K562 (cell line): ENCODE data around the gene FOXJ3. TPM values are rescaled to one million over a fixed set of nuclear protein-coding genes. Genes with fewer than 3 reads are reported as not detected.

Experiments
- ATAC-seq: fragments of 200-7000 bp; cut with Tn5 transposase; 3 replicates; pipeline ENCODE4 v1.9.1; 2020; ENCODE audit warnings: moderate library complexity
- BruUV-seq: library from RNA; stranded (reverse); fragments of 400-500 nt; replicated peaks from 2 replicates; lab custom pipeline; 2021; lab: Mats Ljungman, UMichigan
- CTCF ChIA-PET: fragments of 300-600 bp; formaldehyde crosslinking; extraction: SDS; loops from one replicate; lab custom pipeline; 2021; ENCODE audit warnings: low intra/inter-chr PET ratio; lab: Yijun Ruan, JAX
- POLR2A ChIA-PET: fragments of 300-600, 350-650 bp; sonication (Branson Sonifier 250); formaldehyde crosslinking; extraction: SDS; loops from one replicate; lab custom pipeline; 2021; ENCODE audit warnings: antibody characterized with exemption, inconsistent platforms; lab: Yijun Ruan, JAX
- DNase-seq, 4 experiments: peaks; one replicate each; pipeline versions ENCODE4 v3.0.0 to v3.0.0-alpha.2; 2011 to 2018; ENCODE audit warnings: low spot score in 3 of 4, mixed read lengths in 3 of 4; ENCODE audit errors: extremely low read depth in 1 of 4
- FAIRE-seq: peaks from 2 replicates; lab custom pipeline; 2011; peaks lifted over from hg19 to GRCh38; lab: Jason Lieb, UNC
- H2AFZ ChIP-seq: 2 replicates; pipeline ENCODE4 v1.6.0; 2011; ENCODE audit warnings: low read depth, low read length, control low read depth, inconsistent platforms
- H3K27ac ChIP-seq: fragments of 200-600 bp; 3 replicates; pipeline ENCODE4 v1.8.0; 2011; ENCODE audit warnings: low read depth, mild to moderate bottlenecking, control low read depth, inconsistent platforms, low read length, moderate library complexity, mixed read lengths; ENCODE audit errors: extremely low read depth
- H3K27me3 ChIP-seq, 2 experiments: fragments of 300-600 bp in 1 of 2; 2 replicates in 1 of 2; 3 replicates in 1 of 2; pipeline versions ENCODE4 v1.6.0 to v1.8.0; 2011; ENCODE audit warnings: inconsistent platforms in 2 of 2, low read length in 2 of 2, mild to moderate bottlenecking in 1 of 2, mixed read lengths in 1 of 2, moderate library complexity in 1 of 2; ENCODE audit not compliant: control insufficient read depth in 2 of 2, insufficient read depth in 2 of 2
- H3K36me3 ChIP-seq: fragments of 300-600 bp; 3 replicates; pipeline ENCODE4 v1.8.0; 2011; ENCODE audit warnings: mild to moderate bottlenecking, low read length, inconsistent platforms; ENCODE audit not compliant: control insufficient read depth, insufficient read depth
- H3K4me1 ChIP-seq, 2 experiments: fragments of 200-600 bp in 1 of 2; replicated peaks in 1 of 2; 2 replicates in 1 of 2; 3 replicates in 1 of 2; pipeline versions ENCODE4 v1.5.1 to v1.8.0; 2011; ENCODE audit warnings: inconsistent platforms in 2 of 2, low read length in 2 of 2, mild to moderate bottlenecking in 1 of 2, mixed read lengths in 1 of 2, moderate library complexity in 1 of 2; ENCODE audit not compliant: control insufficient read depth in 2 of 2, insufficient read depth in 2 of 2
- H3K4me2 ChIP-seq: 2 replicates; pipeline ENCODE4 v1.6.1; 2011; ENCODE audit warnings: low read length, control low read depth, inconsistent platforms, mixed read lengths; ENCODE audit not compliant: insufficient read depth
- H3K4me3 ChIP-seq: fragments of 200-600 bp; sonication (generic), shearing (Covaris generic); 2 replicates; pipeline ENCODE4 v1.5.1; 2016; ENCODE audit warnings: control low read depth, inconsistent platforms
- H3K79me2 ChIP-seq: fragments of 200-600 bp; 3 replicates; pipeline ENCODE4 v1.8.0; 2011; ENCODE audit warnings: low read length, inconsistent platforms; ENCODE audit not compliant: control insufficient read depth, insufficient read depth
- H3K9ac ChIP-seq, 2 experiments: 2 replicates each; pipeline versions ENCODE4 v1.6.0 to v1.6.1; 2011; ENCODE audit warnings: low read depth in 2 of 2, low read length in 2 of 2, control low read depth in 1 of 2, inconsistent platforms in 1 of 2, mild to moderate bottlenecking in 1 of 2, mixed read lengths in 1 of 2; ENCODE audit not compliant: insufficient read depth in 1 of 2
- H3K9me1 ChIP-seq: one replicate; pipeline ENCODE4 v1.6.0; 2011; ENCODE audit warnings: inconsistent platforms, mild to moderate bottlenecking, low read length, moderate library complexity; ENCODE audit not compliant: control insufficient read depth, insufficient read depth
- H3K9me3 ChIP-seq: replicated peaks from 2 replicates; pipeline ENCODE4 v1.5.1; 2011; ENCODE audit warnings: low read depth, low read length, inconsistent platforms; ENCODE audit not compliant: control insufficient read depth, insufficient read depth
- H4K20me1 ChIP-seq: replicated peaks from 2 replicates; pipeline ENCODE4 v1.6.1; 2011; ENCODE audit warnings: low read length, inconsistent platforms, mixed read lengths; ENCODE audit not compliant: control insufficient read depth, insufficient read depth
- ADNP ChIP-seq: fragments of 200-800 bp; sonication (Bioruptor generic); IDR thresholded peaks from 2 replicates; pipeline ENCODE4 v1.6.1; 2016; ENCODE audit warnings: missing genetic modification characterization, missing compliant biosample characterization
- FOXM1 ChIP-seq, 2 experiments: fragments of 450-650 bp in 1 of 2; sonication (generic) in 1 of 2; formaldehyde crosslinking in 1 of 2; IDR thresholded peaks; 2 replicates each; pipeline versions ENCODE4 v1.6.1 to v1.9.0; 2017 to 2022; ENCODE audit warnings: low read depth in 2 of 2, mild to moderate bottlenecking in 2 of 2, missing genetic modification reagents in 1 of 2, moderate library complexity in 1 of 2
- SUPT5H ChIP-seq: fragments of 450-650 bp; IDR thresholded peaks from 2 replicates; pipeline ENCODE4 v1.6.1; 2016
- XRCC3 ChIP-seq: fragments of 450-650 bp; IDR thresholded peaks from 2 replicates; pipeline ENCODE4 v1.6.1; 2017; ENCODE audit warnings: mild to moderate bottlenecking, moderate library complexity
- ZNF143 ChIP-seq: sonication (generic); formaldehyde crosslinking; IDR thresholded peaks from 2 replicates; pipeline ENCODE4 v1.9.0; 2022; ENCODE audit warnings: mild to moderate bottlenecking, missing genetic modification reagents
- ZSCAN32 ChIP-seq: fragments of 450-650 bp; formaldehyde crosslinking; IDR thresholded peaks from 2 replicates; pipeline ENCODE4 v1.4.0; 2020; ENCODE audit warnings: mild to moderate bottlenecking, moderate library complexity
- WGBS: fragments of 100-300 bp; shearing (Covaris generic); methylation state at CpG from one replicate; pipeline ENCODE4 v1.1.6; 2016; ENCODE audit warnings: low coverage, mixed read lengths; ENCODE audit not compliant: insufficient coverage; ENCODE audit errors: missing lambda C conversion rate; 5-methylcytosine and 5-hydroxymethylcytosine counted together
- in situ Hi-C: fragments of 300-500 bp; cut with MboI; formaldehyde crosslinking; loops from 4 replicates; pipeline ENCODE4 v1.15.0; 2018; ENCODE audit warnings: inconsistent platforms, mixed read lengths
- intact Hi-C: fragments of 100-400 bp; cut with micrococcal nuclease; formaldehyde crosslinking; loops from 2 replicates; pipeline ENCODE4 v1.14.2; 2022
- polyA plus RNA-seq, 8 experiments: library from polyadenylated mRNA; depleted of rRNA in 4 of 8; stranded (reverse) in 5 of 8; unstranded in 3 of 8; fragments of >200 nt; fragmentation: Nextera tagmentation in 2 of 8; fragmentation: Illumina TruSeq in 1 of 8; extraction: Ambion mirVana in 2 of 8; extraction: Trizol in 1 of 8; gene quantifications; 2 replicates each; pipeline versions ENCODE4 v1.2.1 to v1.2.3, GENCODE V29; 2011 to 2014; ENCODE audit warnings: inconsistent platforms in 1 of 8, missing spikeins in 1 of 8
- total RNA-seq, 7 experiments: library from RNA; depleted of rRNA in 6 of 7; stranded (reverse); fragments of >200 nt in 6 of 7; fragmentation: Illumina TruSeq in 2 of 7; extraction: Trizol in 2 of 7; gene quantifications; 2 replicates each; pipeline versions ENCODE4 v1.2.1 to v1.2.3, GENCODE V29; 2011 to 2021; ENCODE audit warnings: low replicate concordance in 1 of 7

FOXJ3 gene
- total and polyA plus RNA-seq, 9 of the 15 experiments (the other 6 are each of a cell fraction or from before 2014, with no cell fraction given): 8.7 to 35.3 (median 23.4) TPM

DNA sequence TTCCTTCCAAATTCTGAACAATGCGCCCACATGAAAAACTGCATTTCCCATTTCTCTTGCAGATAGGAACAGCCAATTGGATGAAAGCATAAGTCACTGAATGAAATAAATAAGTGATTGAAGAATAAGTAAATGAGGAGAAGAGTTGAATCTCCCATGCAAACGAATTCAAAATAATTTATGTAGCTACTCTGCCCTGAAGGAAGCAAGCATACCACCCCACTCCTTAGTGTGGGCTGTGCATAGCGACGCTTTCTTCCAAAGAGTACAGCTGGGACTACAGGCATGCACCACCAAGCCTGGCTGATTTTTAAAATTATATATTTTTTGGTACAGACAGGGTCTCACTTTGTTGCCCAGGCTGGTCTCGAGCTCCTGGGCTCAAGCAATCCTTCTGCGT is 29.1 kb upstream of the FOXJ3 start:
- Histone ChIP-seq H4K20me1 (no peaks in the 10 kb centered on the region), H3K9me1 (no peaks in the 10 kb centered on the region), H3K4me3 (no peak overlapping the region), H3K9ac (no peak overlapping the region), H3K9me3 (no peaks in the 10 kb centered on the region), H3K27me3 (peaks cover 4 to 6% of the 10 kb centered on the region in 2 experiments; a peak in 3 of 5 replicates), H3K27ac (no peak overlapping the region), H3K4me2 (no peak overlapping the region), H3K36me3 (no peaks in the 10 kb centered on the region), H3K4me1 (no peaks in the 10 kb centered on the region), H3K79me2 (no peaks in the 10 kb centered on the region), H2AFZ (no peak overlapping the region)
- ChIA-PET CTCF (no interaction called here), POLR2A (interaction anchor here (0.6 to 1.1 kb wide), 2 partner anchors 20 to 229 kb away, joined by 3 to 4 read pairs; no protein-coding TSS in a partner anchor)
- WGBS: 6% methylated on average over 6 of the region's 6 CpGs
- intact Hi-C loops: no loop called here
- BruUV-seq: no TSS peak
- no peak for FAIRE-seq
- no peak for ATAC-seq
- no peak for DNase-seq
- in situ Hi-C loops: no loop called here
- TF ChIP-seq ADNP (tag) (no peak), ZNF143 (CRISPR knock-in tag) (no peak)

- ChIA-PET POLR2A (no interaction called here), CTCF (no interaction called here)
- BruUV-seq: no TSS peak
- Histone ChIP-seq H3K9me3 (no peaks in the 10 kb centered on the region), H3K79me2 (no peaks in the 10 kb centered on the region), H2AFZ (no peak overlapping the region), H3K9ac (no peak overlapping the region), H3K9me1 (no peaks in the 10 kb centered on the region), H3K27ac (no peak overlapping the region), H3K4me1 (no peaks in the 10 kb centered on the region), H3K4me2 (no peak overlapping the region), H3K27me3 (peaks cover 0 to 2% of the 10 kb centered on the region in 2 experiments; a peak in 2 of 5 replicates), H3K36me3 (no peaks in the 10 kb centered on the region), H4K20me1 (no peaks in the 10 kb centered on the region), H3K4me3 (no peak overlapping the region)
- TF ChIP-seq SUPT5H (no peak), XRCC3 (no peak), FOXM1 (IDR thresholded peaks at IDR 0.05; ENCODE audit: low read depth) (no peak), FOXM1 (CRISPR knock-in tag; IDR thresholded peaks at IDR 0.05; ENCODE audit: low read depth) (no peak), ZSCAN32 (CRISPR knock-in tag) (no peak)
- no peak for DNase-seq
- FAIRE-seq: no peak
- no peak for ATAC-seq
- 8% methylated on average over 1 of the region's 1 CpG for WGBS
- intact Hi-C loops (no loop called here), in situ Hi-C loops (no loop called here)
These were observed 24.4 kb upstream of the FOXJ3 start for GRCh38 chr1:42359466-42359865.
